Progenitor cell of endocrine pancreas (in vitro differentiated cells): Measurements from ENCODE around the gene NPTN. TPM values are rescaled to one million over a fixed set of nuclear protein-coding genes. Genes with fewer than 3 reads are reported as not detected.

Experiments
- DNase-seq: peaks from one replicate; pipeline ENCODE4 v3.0.0; 2021; ENCODE audit warnings: low spot score; ENCODE audit not compliant: unreplicated experiment
- H3K27ac Mint-ChIP-seq: 2 replicates; pipeline ENCODE4 v1.8.0; 2021; ENCODE audit warnings: mild to moderate bottlenecking, moderate library complexity, mixed read lengths
- H3K27me3 Mint-ChIP-seq: 2 replicates; pipeline ENCODE4 v1.8.0; 2021; ENCODE audit warnings: mixed read lengths
- H3K36me3 Mint-ChIP-seq: 2 replicates; pipeline ENCODE4 v1.8.0; 2022; ENCODE audit warnings: mixed read lengths; ENCODE audit not compliant: insufficient read depth
- H3K4me1 Mint-ChIP-seq: 2 replicates; pipeline ENCODE4 v1.8.0; 2021; ENCODE audit warnings: low read depth, mixed read lengths
- H3K4me3 Mint-ChIP-seq: 2 replicates; pipeline ENCODE4 v1.8.0; 2021; ENCODE audit warnings: low read depth, mild to moderate bottlenecking, moderate library complexity, mixed read lengths
- H3K9me3 Mint-ChIP-seq: 2 replicates; pipeline ENCODE4 v1.8.0; 2021; ENCODE audit warnings: low read depth, mixed read lengths
- CTCF ChIP-seq: fragments of 200-600 bp; sonication (generic); IDR thresholded peaks from one replicate; pipeline ENCODE4 v1.5.0; 2021; ENCODE audit warnings: antibody characterized with exemption, mild to moderate bottlenecking; ENCODE audit not compliant: unreplicated experiment
- total RNA-seq: library from RNA; stranded (reverse); gene quantifications from 2 replicates; pipeline ENCODE4 v1.2.1, GENCODE V29; 2021

The NPTN gene
- total RNA-seq, 1 donor from 2014 or later, result 81.1 TPM

GRCh38 chr15:73541479-73541878, 91.7 kb downstream of the NPTN start:
- H3K4me1 Mint-ChIP-seq, result no peaks in the 10 kb centered on the region
- H3K4me3 Mint-ChIP-seq, result no peak overlapping the region
- DNase-seq, result no peak
- H3K27me3 Mint-ChIP-seq, result no peaks in the 10 kb centered on the region
- H3K36me3 Mint-ChIP-seq, result no peaks in the 10 kb centered on the region
- H3K27ac Mint-ChIP-seq, result no peak overlapping the region
- H3K9me3 Mint-ChIP-seq, result no peaks in the 10 kb centered on the region
- no peak for TF ChIP-seq CTCF

- Mint-ChIP-seq H3K27me3 (no peaks in the 10 kb centered on the region), H3K4me3 (no peak overlapping the region), H3K9me3 (no peaks in the 10 kb centered on the region), H3K4me1 (no peaks in the 10 kb centered on the region), H3K27ac (no peak overlapping the region), H3K36me3 (no peaks in the 10 kb centered on the region)
- no peak for DNase-seq
- no peak for TF ChIP-seq CTCF
Measured at GRCh38 chr15:73540161-73540560, 93.0 kb downstream of the NPTN start.

GRCh38 chr15:73539212-73540128, 93.7 kb downstream of the NPTN start:
- TF ChIP-seq CTCF, result no peak
- no peak for DNase-seq
- H3K36me3 Mint-ChIP-seq, result no peaks in the 10 kb centered on the region
- no peaks in the 10 kb centered on the region for H3K9me3 Mint-ChIP-seq
- no peaks in the 10 kb centered on the region for H3K4me1 Mint-ChIP-seq
- H3K4me3 Mint-ChIP-seq, result no peak overlapping the region
- H3K27me3 Mint-ChIP-seq, result no peaks in the 10 kb centered on the region
- H3K27ac Mint-ChIP-seq, result no peak overlapping the region

- H3K36me3 Mint-ChIP-seq, result no peaks in the 10 kb centered on the region
- H3K4me1 Mint-ChIP-seq, result no peaks in the 10 kb centered on the region
- no peaks in the 10 kb centered on the region for H3K27me3 Mint-ChIP-seq
- H3K9me3 Mint-ChIP-seq, result no peaks in the 10 kb centered on the region
- no peak overlapping the region for H3K27ac Mint-ChIP-seq
- H3K4me3 Mint-ChIP-seq, result no peak overlapping the region
- no peak for DNase-seq
- TF ChIP-seq CTCF, result no peak
Measured at GRCh38 chr15:73538563-73539211, 94.5 kb downstream of the NPTN start.

- Mint-ChIP-seq H3K9me3 (no peaks in the 10 kb centered on the region), H3K36me3 (no peaks in the 10 kb centered on the region), H3K4me1 (no peaks in the 10 kb centered on the region), H3K27me3 (no peaks in the 10 kb centered on the region), H3K4me3 (no peak overlapping the region), H3K27ac (no peak overlapping the region)
- no peak for DNase-seq
- no peak for TF ChIP-seq CTCF
Measured at GRCh38 chr15:73538123-73538522, 95.1 kb downstream of the NPTN start.
